Measurements from ENCODE around the gene CD99L2. TPM values are rescaled to one million over a fixed set of nuclear protein-coding genes. Genes with fewer than 3 reads are reported as not detected.

CD99L2 gene
- total RNA-seq, 1 experiment from 2014 or later, result 54.7 TPM

Other genes with a start within 250 kb of the CD99L2 start
- gene MTMR1, start 205.3 kb downstream of the CD99L2 start, total RNA-seq (2014; rRNA removed; shearing (Covaris generic); ENCODE audit: low replicate concordance), result 2.9 and 6.0 TPM in 2 replicates
- 7.0 and 11.8 TPM in 2 replicates for gene HMGB3, start 84.7 kb upstream of the CD99L2 start, total RNA-seq (2014; rRNA removed; shearing (Covaris generic); ENCODE audit: low replicate concordance)

Measured in MG63 (cell line).